Hematopoietic multipotent progenitor cell treated with erythropoietin and hydrocortisone succinate and interleukin-3 and kit ligand, for 6 days (in vitro differentiated cells): ENCODE data around the gene DOCK1.
A peak's percentile ranks its signal among the peaks of the same experiment; 100 is the strongest.

ENCODE experiments used
- DNase-seq: peaks from one replicate; pipeline ENCODE4 v3.0.0-alpha.2; 2015

The DOCK1 gene

DNA sequence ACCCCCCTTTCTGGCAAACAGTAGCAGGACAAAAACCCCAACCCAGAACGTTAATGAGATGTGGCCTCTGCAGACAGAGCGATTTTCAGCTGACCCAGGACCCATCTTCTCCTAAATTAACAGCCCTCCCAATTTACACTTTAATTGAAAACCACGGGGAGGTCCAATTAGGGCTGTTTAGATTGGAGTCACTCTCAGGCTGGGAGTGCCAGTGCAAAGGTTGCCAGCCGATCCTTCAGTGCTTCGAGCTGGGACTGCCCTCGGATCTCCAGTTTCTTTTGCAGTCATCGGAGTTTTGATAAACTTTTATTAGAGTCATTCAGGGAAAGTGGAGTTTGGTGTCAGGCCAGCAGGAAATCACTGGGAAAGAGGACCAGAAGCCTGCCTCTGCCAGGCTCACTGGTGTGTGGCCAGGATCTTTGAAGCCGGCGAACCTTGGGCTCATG, 108.0 kb downstream of the DOCK1 start:
- DNase-seq = no peak

DNA sequence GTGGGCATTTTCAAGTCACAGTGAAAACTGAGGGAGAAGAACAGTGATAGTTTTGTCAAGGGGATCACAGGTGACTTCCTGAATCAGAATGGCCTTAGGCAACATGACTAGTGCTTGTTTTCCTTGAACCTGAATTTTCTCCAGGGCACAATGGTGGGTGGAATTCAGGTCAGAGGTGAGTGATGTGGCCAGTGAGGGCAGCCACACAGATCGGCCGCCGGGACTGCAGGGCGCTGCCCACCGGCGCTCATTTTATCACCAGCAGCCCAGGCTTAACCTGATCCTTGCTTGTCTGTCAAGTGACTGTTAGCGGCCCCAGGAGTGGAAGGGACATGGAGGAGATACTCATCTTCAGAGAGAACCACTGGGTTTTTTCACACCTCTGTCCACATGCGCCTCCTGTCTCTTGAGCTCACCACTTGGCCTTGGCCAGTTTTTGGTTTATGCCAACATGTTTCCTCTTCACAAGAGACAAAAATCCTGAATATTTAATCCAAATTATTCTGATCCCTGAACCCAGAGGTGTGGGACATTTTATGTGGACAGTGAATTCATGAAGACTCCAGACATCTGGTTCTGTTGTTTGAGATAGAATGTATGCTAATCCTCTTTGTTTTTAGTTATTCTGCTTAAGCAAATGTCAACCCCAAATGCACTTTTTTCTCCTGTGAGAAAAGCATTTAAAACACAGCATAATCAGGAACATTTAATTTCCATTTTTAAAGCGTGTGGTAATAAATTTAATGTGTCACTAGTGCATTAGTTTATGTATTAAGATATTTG, 108.7 kb downstream of the DOCK1 start:
- no peak for DNase-seq

DNA sequence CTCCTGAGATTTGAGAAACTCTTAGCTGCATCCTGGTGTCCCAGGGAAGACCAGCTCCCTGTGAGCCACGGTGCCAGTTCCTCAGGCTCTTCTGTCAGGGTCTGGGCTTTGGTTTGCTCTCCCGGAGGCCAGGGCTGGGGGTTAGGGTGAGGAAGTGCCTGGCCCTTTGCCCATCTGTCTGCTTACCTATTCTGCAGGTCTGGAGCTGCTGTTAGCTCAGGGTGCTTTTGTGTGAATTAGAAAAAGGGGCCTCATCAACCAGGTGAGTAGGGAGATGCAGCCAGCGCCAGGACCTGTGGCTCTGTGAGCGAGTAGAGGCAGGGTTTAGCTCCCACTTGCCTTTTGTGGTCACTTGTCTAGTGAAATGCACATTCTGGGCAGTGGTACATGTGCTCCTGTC, 109.4 kb downstream of the DOCK1 start:
- no peak for DNase-seq

DNA sequence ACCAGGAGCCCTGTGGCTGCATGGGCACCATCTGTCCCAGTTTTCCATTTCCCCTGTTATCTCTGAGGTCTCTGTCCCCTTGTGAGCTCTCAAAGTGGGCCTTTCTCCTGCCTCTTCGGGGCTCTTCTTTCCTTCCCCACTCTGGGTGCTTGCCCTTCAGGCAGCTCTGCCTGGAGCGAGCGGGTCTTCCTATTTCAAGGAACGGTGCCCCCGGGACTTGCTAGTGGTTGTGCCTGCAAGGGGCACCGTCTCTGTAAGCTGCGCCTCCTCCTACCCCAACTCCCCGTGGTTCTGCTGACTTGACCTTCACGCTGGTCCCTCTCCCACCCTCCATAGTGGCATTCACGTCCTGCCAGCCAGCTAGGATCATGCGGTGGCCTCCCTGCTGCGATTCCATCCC, 110.1 kb downstream of the DOCK1 start:
- DNase-seq = no peak

DNA sequence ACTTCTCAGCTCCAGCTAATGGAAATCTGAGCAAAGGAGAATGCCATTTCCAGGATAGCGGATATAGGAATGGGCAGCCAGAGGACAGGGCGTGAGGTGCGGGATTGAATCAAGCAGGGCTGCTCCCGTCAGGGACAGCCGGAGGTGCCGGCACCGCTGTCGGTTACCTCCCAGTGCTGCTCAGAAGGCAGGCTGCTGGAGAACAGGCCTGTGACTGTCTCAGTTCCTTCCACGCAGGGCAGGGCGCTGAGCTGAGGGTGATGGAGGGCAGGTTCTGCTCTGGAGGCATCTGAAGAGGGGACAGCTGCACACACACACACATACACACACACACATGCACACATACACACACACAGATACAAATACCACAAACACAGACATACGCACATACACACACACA, 111.1 kb downstream of the DOCK1 start:
- no peak for DNase-seq

DNA sequence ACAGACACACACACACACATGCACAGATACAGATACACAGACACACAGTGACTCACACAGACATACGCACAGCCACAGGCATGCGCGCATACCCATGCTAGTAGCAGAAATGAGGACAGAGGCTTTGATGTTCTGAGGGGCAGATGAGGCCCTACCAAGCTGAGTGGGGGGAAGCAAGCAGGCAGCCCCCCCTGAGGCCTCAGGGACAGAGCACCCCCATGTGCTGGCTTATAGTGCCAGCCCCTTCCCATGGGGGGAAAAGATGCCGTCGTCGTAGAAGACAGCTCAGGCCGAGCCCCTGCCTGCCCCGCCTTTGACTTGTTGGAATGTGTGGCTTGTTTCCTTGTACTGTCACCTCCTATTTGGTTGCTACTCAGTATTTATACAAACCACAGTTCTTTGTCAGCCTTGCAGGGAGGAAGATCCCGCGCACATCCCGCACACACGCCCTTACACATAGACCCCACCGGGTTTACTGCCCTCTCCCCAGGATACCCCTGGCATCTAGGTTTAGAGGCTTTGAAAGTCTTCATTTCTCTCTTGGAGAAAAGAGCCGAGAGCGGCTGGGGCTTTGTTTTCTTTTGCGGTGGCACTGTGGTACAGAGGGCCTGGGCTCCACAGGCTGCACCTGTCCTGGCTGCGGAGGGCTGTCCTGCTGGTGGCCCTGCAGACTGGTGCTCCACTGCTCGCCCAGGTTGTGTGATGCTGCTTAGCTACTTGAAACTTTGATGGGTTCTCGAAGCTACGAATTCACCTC, 112.5 kb downstream of the DOCK1 start:
- DNase-seq = no peak

DNA sequence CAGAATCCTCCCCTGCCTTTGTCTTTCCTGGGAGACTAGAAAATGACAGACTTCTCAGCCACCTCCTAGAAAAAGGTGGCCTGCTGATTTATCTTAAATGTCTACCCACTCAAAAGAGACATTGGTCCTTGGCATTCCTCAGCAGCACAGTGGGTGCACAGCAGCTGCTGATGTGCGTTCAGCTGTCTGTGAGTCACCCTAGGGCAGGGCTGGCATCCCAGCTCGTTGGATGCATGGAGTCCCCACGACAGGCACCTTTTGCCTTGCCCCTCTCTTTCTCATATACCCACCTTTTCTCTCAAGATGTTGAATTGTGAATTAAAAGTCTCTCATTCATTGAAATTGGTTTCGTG, 113.0 kb downstream of the DOCK1 start:
- no peak for DNase-seq

DNA sequence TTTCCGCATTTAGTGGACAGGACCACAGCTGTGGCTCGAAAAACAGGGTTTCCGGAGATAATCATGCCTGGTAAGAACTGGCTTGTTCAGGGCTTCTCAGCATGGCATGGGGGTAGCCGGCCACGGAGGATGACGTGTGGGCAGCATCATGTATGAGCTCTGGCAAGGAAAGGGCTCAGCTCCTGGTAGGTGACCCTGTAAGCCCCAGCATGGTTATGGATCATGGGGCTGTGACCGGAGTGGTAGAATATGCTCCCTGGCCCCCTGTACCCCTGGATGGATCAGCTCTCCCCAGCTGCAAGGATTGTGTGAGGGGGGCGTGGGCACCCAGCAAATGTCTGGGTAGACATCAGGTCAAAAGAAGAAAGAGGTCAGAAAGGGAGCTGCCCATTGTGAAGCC, 113.5 kb downstream of the DOCK1 start:
- no peak for DNase-seq

DNA sequence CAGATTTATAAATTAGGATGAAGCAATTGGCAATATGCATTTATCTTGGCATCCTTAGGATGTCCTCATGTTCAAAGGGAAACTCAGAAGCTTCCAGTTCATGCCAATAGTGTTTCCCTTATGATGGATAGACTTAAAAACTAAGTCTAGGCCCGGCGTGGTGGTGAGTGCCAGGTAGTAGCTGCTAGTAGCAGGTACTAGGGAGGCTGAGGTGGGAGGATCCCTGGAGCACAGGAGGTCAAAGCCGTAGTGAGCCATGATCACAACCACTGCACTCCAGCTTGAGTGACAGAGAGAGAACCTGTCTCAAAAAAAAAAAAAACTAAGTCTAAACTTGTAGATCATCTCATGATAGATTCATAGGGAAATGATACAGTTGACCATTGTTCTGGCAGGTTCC, 115.0 kb downstream of the DOCK1 start:
- no peak for DNase-seq

DNA sequence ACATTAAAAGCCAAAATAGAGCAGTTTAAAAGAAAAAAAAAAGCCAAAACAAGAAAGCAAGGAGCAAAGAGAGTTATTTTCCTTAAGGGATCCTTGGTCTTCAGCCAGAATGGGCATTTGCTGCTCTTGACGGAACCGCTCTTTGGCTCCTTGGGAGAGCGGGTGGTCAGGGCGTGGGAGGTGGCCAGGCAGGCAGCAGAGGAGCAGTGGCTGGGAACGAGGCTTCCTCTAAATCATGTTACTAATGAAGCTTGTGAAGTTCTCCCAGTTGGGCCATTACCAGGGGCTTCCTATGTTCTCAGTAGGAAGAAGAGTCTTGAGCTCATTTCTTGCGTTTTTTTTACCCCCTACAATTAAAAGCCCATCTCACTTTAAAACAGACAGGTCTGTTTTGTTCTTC, 116.6 kb downstream of the DOCK1 start:
- no peak for DNase-seq

DNA sequence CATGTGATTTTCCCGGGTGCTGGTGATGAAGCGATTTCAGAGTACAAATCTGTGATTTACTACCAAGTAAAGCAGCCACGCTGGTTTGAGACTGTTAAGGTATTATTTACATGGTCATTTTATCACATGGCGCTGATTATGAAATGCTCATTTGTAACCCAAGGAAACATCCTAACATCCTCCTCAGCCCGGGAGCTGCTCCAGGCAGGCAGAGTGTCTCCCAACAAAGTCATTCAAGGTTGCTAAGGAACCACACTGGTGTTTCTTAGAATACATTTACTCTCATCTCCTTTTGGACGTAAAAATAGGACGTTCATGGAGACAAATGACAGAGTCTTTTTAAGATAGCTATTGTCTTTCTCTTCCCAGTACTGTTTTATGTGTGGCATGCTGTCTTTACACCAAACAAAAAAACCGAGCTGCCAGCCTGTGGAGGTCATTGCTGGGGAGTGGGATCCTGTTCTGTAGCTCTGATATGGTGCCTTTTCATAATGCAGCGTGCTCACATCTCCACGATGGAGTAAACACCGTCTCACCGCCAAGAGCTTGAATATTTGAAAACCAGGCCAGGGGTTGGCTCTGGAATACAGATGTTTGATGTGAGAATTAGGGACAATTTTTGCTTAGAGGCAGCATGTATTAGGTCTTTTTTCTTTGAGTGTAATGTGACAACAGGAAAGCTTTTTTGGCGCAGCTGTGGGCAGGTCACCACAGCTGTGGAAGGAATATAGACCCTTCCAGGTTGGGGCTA, 119.6 kb downstream of the DOCK1 start:
- no peak for DNase-seq

DNA sequence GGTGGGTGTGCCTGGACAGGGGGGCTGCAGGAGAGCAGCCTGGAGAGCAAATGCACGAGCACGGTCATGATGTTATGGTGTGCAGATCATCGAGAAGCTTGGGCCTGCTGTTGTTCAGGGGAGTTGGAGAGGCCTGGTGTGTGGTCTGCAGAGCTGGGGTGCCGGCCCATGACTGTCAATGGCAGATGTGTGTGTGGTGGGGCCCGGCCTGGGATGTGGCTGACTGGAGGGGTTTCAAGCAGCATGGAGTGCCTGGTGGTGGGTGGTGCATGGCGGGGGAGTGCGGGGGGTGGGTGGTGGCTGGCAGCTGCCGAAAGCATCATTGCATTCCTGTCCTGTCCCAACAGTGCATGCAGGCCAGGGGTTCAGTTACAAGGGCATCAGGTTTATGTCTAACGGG, 122.6 kb downstream of the DOCK1 start:
- DNase-seq = no peak

DNA sequence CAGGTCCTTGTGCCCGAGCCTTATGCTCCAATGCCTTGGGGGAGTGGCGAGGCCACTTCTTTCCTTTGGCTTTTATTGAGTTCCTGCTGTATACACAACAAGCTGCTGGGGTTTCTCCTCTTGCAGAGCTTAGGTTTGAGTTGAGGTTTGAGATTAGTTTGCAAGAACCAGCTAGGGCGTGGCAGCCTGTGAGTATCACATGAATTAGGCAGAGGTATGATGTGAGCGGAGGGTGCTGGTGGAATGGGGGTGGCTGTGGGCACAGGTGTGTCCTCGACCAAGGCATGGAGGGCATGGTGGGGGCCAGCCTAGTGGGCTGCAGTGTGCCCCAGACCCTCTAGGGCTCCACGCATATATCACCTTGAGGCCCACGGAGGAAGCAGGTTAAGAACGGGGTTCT, 123.3 kb downstream of the DOCK1 start:
- DNase-seq = no peak

DNA sequence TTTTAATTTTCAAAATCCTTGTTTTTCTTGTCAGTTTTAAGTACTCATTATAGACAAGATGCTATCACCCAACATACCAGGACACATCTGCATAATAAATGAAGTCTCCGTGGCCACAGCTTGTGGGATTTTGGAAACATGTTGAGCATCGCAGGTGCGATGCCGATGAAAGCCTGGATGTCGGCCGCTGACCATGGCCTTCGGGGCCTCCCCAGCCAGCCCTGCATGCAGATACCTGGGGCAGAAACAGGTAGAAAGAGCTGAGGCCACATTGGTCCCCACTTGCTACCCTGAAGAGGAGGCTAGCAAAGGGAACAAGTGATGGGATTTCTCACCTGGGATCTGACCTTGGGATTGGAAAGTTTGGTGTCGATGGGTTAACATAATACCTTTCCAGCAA, 123.8 kb downstream of the DOCK1 start:
- no peak for DNase-seq

DNA sequence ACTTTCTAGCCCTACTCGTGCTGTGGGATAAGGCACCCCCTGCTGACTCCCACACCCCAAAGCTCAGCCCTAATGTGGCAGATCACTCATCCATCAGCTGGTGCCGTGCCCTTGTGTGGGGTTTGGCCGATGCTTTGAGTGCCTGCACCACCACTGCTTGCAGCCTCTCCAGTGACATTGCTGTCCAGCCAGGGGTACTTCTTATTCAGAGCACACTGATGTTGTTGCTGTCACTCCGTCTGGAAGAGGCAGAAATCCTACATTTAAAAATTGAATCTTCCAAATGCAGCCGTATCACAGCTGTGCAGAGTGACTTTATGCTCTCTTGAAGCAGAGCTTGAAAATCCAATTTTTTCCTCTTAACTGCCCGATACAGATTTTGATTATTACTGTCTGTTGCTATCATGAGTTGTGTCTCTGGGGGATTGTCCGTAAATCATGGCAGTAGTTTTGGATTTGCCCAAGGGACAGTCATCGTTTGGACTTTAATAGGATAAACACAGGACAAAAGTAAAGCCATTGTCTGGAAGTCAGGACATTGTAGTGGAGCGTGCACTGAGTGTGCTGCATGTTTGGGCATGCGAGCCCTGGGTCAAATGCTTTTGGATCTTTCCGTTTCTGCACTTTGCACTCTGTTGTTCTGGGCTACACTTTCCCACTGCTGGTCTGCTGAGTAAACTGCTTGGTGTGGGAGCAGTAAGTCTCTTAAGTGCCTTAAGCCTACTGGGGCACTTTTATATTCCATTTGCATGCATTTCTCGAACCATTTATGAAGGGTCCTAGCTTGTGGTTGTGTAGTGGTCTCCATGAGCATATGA, 128.2 kb downstream of the DOCK1 start:
- DNase-seq = no peak

DNA sequence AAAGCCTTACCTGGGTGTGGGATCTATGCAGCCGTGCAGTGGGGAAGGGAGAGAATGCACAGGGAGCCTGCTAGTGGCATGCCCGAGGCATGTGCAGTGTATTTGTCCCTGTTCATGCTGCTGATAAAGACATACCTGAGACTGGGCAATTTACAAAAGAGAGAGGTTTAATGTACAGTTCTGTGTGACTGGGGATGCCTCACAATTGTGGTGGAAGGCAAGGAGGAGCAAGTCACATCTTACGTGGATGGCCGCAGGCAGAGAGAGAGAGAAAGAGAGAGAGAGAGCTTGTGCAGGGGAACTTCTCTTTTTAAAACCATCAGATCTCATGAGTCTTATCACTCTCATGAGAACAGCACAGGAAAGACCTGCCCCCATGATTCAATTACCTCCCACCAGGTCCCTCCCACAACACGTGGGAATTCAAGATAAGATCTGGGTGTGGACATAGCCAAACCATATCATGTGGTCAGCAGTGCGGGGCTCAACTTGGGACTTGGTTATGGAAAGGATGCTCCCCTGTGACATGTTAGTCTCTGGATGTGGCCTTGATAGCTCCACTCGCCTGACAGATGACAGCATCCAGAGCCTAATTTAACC, 128.9 kb downstream of the DOCK1 start:
- peak; percentile 12 for DNase-seq

DNA sequence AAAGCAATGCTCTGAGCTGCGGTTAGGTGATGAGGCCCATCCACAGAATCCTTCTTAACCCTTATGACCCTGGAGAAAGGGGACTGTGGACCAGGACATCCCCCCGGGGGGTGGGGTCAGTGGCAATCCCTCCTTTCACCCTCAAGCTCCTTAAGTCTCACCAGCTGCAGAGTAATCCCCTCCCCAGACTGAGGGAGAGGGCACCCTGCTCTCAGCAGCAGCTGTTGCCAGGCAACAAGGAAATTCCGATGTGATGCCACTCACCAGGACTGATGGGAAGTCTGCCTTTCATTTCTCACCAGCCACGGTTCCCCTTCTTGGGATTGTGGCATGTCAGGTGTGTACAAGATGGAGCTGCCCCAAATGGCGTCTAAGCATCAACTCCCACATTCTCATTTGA, 129.6 kb downstream of the DOCK1 start:
- no peak for DNase-seq

DNA sequence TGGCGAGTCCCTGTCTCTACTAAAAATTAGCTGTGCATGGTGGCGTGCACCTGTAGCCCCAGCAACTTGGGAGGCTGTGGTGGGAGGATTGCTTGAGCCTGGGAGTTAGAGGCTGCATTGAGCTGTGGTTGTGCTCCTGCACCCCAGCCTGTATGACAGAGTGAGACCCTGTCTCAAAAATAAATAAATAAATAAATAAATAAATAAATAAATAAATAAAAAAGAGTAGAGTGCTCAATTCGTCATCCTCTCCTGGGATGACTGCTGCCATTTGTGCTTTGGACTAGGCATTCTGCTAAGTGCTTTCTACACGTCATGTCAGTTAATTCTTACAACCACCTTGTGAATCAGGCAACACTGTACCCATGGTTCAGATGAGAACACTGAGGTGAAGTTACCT, 130.6 kb downstream of the DOCK1 start:
- no peak for DNase-seq

DNA sequence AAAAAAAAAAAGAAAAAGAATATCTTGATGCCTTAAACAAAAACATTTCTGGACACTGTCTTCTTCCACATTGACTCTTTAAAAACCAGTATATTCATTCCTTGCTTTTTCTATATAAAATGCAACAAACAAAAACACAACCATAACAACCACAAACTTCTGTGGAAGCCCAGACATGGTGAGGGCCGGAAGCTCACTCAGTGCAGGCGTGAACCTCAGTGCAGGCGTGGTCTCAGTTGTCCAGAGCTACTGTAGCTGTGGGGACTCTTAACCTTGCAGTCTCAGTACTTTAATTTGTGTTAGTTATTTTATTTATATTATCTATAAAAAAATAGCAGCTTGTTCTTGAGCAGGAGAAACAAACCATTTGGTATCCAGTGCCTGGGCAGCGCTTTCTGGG, 131.8 kb downstream of the DOCK1 start:
- DNase-seq = no peak

DNA sequence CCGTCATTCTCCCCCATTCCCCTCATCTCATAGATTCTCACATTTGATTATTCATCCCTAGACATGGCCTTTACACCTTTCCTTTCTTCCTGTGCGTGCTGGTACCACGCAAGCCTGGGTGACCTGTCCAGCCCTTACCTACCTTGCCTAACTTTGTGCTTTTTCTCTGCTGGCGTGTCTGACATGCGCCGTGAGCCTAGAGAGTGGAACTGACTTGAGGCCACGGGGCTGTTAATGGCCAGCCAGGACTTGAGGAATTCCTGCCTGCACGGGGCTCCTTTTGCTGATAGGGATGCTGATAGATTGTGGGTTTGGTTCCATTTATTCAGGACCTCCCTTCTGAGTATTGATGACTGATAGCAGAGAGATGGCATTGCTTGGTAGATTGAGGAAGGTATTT, 134.2 kb downstream of the DOCK1 start:
- no peak for DNase-seq

DNA sequence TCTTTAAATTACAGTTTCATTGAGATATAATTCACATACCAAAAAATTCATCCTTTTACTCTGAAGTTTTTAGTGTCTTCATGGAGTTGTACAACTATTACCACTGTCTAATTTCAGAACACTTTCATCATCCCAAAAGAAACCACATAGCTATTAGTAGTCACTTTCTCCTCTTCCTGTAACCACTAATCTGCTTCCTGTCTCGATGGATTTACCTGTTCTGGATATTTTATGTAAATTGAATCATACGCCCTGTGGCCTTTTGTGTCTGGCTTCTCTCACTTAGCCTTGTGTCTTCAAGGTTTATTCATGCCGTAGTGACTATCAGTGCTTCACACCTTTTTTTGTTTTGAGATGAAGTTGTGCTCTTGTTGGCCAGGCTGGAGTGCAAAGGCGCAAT, 135.5 kb downstream of the DOCK1 start:
- DNase-seq = no peak

DNA sequence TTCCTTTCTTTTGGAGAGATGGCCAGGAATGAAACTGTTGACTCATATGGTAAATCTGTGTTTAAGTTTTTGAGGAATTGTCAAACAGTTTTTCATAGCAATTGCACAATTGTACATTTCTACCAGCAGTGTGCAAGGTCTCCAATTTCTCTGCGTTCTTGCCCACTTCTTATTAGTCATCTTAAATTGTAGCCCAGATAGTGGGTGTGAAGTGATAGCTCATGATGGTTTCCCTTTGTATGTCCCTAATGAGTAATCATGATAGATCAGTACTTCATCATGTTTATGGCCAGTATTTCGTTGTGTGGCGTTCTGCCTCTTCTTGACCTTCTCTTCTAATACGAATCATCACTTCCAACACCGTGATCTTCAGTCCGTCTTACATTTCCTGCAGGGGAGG, 136.3 kb downstream of the DOCK1 start:
- DNase-seq = no peak

DNA sequence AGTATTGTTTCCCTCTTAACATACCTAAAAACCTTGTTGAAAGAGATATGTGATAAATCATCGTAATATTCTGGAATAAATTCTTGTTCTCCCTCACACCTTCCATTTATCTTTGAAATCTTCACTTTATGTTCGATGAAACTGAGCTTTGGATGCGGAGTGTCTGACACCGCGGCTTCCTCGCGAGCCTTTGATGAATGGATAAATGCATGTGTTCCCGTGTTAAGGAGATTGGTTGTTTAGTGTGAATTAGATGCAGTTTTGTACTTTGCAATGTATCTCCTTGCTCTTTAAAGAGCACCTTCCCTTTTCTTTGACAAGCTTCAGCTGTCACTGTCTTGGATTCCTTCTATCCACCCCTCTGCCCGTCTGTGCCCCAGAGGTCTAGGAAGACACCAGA, 138.1 kb downstream of the DOCK1 start:
- no peak for DNase-seq
